Right forelimb (tissue), 1 donor: ENCODE data around the gene SETD5.

Experiments
- DNase-seq: peaks from one replicate; pipeline ENCODE4 v3.0.0-alpha.2; 2018

Gene SETD5

DNA sequence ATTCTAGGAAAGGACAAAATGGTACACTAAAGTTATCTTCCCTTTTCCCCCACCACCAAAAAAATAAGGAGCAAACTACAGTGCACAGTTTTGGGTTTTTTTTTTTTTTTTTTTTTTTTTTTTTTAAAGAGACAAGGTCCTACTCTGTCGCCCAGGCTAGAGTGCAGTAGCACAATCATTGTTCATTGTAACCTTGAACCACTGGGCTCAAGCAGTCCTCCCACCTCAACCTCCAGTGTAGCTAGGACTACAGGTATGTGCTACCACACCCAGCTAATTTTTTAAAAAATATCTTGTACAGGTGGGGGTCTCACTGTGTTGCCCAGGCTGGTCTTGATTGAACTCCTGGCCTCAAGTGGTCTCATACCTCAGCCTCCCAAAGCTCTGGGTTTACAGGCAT lies 14.9 kb downstream of the SETD5 start:
- DNase-seq: no peak

DNA sequence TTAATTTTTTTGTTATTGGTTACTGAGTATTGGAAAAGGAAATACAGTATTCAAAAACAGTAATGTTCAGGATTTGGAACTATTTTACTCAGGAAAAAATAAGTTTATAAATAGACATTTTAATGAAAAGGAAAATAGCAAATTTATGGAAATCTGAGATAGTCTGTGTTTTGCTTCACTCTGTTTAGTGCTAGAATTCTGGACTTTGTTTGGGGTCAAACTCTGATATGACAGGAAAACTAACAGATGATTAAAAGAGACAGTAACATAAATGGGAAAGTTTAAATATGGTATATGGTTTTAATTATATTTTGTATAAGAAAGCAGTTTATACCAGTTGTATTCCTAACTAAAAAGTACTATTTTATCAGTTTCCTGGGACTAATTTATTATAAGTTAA lies 17.4 kb downstream of the SETD5 start:
- DNase-seq: no peak

DNA sequence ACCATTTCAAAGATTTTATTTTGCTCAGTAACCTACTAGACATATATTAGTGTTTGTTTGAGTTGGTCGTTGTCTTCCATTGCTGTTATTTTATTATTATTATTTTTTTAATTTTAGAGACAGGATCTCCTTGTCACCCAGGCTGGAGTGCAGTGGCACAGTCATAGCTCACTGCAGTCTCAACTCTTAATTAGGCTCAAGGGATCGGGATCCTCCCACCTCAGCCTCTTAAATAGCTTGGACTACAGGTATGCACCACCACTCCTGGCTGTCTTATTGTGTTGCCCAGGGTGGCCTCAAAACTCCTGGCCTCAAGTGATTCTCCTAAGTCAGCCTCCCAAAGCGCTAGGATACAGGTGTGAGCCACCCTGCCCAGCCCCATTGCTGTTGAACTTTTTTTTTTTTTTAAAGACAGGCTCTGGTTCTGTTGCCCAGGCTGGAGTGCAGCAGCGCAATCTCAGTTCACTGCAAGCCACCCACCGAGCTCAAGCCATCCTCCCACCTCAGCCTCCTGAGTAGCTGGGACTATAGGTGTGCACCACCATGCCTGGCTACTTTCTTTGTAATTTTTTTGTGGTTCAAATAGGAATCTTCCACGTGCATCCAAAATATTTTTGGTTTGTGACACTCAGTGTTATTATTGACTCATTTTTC lies 18.2 kb downstream of the SETD5 start:
- DNase-seq: no peak

DNA sequence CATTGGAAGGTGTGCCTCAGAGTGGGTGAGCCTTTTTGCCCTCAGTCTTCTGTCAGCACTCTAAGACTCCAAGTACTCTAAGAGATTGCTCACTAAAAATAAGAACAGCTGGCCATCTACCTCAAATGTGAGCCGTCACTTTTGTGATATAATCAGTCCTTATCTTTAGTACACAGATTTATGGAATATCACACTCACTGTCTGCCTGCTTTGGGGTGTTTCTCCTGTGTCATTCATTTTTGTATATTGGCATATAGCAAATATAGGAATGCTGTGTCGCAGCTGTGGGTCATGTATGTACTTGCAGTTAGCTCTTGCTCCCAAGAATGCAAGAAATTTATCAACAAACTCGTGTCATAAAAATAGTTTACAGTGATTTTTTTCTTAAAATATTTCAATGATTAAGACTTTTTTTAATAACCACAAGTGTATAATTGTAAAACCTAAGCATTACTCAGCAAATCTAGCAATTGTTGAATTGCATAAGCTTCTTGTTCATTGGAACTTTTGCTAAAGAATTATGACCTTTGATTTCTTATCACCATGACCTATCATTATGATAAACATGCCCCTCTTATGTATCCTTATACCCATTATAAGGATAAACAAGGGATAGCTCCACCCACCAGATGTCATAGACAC lies 18.8 kb downstream of the SETD5 start:
- DNase-seq: no peak

DNA sequence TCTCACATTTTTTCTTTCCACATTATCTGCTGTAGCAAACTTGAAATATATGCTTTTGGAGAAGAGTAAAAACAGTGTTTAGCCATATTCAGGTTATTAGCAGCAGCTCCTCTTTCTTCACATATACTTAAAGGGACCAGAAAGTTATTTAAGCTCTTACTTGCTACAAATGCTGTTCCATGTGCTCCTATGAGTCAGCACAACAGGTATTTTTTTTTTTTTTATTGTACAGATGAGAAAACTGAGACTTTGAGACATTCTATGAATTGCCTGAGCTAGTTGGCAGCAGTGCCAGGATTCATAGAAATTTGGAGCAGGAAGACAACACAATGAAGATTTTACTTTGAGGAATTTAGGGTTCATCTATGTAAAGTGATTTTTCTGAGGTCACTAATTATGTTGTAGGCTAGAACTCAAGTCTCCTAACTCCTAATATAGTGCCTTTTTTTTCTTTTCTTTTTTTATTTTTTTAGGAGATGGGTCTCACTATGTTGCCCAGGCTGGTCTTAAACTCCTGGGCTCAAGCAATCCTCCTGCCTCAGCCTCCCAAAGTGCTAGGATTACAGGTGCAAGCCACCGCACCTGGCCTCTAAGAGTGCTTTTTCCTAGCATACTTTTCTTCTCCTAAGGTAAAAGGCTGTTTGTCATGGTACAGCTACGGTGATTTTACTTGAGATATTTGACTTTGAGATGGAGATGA lies 23.6 kb downstream of the SETD5 start:
- no peak for DNase-seq

DNA sequence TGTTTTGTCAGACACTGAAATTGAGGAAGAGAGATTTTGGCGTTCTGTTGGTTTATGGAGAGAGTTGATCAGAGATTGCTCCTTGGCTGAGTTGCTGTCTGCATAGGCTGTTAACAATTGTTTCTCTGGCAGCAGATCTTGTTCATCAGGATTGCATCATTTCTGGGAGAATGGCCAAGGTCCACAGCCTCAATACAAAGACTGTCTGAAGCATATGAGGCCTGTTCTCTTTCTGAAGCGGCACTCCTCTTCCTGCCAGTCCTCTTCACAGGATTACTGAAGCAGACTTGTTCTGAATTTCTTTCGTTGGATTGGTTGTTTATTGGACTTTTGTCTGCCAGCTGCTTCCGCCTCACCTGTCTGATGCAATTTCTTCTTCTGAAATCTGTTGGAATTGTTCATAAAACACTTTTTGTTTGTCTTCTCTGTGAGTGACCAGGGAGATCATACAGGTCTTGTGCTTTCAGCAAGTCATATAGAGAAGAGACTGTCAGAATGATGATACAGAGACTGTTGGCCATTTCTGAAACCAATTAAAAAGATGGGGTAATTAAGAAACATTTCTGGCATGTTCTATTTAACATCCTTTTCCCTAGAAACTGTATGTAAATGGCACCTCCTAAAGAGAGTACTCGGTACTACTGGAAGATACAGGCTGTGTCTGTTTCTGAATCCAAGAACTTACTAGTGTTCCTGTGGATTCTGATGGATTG lies 25.5 kb downstream of the SETD5 start:
- DNase-seq: peak; percentile 88

DNA sequence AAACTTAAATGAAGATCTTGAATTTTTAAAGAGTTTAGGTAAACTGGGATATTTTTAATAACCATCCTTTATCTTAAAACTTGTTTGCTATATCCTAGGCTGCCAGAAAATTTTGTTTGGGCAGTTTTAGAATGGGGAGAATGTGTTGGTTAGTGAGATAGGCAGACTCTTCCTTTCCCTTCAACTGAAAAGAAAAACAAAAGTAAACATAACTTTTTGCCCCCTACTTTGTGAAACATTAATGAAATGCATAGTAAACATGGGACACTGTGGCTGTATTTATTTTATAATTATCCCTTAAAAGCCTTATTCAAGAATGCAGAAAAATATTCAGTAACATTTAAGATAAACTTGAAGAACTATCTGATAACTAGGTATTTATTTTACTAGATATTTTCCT lies 31.0 kb downstream of the SETD5 start:
- no peak for DNase-seq

DNA sequence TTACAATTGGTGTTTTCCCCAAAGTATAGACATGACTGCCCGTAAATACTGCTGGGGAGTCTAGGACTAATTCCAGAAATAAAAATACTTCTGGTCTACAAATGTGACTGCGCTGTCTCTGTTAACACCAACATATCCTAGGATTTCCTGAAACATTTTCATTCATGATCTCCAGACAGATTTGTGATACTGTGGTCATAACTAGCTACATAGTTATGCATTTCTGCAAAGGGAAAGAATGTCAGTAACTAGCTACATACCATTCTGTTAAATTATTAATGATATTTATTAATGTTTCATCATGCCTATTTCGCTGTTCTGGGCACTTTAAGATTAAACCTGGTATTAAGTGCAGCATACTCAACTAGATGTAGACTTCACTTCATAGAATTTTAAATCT lies 33.3 kb downstream of the SETD5 start:
- DNase-seq: no peak

DNA sequence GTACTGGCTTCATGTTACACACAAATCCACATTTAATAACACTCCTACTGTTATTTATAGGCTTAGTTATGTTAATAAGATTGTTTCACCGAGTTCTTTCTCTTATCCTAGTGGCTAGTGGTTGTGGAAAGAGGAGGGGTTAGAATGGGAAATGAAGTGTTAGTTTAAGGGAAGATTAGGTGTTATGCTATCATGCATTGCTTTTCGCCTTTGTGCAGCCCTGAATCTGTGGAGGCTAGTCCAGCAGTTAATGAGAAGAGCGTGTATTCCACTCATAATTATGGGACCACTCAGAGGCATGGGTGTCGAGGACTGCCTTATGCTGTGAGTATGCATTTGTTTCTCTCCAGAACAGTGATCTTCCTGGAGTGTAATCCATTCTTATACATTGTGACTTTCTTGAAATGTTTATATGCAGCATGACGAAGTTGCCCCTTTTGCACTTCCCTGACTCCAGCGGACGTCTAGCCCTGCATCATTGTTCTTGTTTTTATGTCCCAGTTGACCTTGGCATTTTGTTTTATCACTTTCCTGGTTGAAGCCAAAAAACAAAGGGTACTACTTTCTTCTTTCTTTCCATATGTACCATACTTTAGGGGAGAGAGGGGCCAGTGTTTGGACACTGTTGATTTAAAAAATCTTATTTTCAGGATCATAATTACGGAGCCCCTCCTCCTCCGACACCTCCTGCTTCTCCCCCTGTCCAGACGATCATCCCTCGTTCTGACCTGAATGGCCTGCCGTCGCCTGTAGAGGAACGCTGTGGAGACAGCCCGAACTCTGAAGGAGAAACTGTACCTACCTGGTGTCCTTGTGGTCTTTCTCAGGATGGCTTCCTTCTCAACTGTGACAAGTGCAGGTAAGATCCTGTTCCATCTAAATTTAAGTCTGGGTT lies 36.5 kb downstream of the SETD5 start:
- no peak for DNase-seq

DNA sequence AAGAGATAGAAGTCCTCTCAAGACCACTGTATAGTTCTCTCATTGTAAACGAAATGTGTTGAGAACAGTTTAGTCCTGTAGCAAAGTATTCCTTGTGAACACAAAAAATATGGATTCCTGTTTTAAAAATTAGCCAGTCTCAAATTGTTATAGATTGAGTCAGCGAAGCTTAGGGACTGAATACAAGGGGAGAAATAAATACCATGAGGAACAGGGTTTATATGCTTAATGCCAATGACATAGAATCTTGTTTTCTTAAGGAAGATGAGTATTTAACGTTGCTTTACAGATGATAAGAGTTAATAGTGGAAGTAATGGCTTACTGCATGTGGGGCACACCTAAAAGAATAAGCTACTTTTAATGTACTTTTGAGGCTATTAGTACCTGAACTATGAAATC lies 37.9 kb downstream of the SETD5 start:
- no peak for DNase-seq

DNA sequence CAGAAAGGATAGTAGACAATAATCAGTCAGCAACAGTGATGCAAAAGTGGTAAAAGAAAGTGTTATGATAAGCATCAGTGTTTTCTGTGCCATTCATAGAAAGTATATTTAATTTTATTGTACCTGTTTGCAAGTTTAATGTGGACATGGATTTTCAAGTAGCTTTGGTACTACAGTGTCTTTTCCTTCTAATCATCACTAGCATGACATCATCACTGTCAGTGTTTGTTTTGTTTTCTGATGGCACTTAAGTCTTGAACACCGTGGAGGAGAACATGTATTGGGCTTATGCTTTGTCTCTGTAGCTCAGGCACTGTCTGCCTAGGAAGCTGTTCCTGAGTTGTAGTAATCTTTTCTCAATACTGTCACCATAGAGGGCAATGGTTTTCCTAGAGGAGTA lies 41.9 kb downstream of the SETD5 start:
- no peak for DNase-seq

DNA sequence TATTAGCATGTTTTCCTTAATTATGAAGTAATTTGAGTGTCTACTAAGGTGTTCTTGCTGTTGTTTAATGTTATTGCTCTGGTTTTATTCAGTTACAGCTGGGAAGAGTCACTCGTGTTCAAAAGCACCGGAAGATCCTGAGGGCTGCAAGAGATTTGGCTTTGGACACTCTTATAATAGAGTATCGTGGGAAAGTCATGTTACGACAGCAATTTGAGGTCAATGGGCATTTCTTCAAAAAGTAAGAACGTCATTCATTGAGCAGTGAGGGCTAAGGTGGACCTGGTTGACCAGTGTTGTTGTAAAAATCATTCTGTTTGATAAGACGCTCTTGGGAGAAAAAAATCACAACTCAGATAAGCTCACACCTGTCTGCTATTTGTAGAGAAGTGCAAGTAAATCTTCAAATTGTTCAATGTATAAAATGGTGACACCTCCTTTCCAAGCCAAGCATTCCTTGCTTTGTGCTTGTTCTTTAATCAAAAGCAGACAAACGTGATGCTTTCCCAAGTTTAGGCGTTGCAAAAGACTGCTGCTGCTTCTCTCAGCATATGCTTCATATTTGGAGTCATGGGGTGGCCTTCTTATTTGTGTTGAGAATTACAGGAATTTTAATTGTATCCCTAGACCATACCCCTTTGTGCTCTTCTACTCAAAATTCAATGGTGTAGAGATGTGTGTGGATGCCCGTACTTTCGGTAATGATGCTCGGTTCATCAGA lies 44.2 kb downstream of the SETD5 start:
- DNase-seq: no peak

DNA sequence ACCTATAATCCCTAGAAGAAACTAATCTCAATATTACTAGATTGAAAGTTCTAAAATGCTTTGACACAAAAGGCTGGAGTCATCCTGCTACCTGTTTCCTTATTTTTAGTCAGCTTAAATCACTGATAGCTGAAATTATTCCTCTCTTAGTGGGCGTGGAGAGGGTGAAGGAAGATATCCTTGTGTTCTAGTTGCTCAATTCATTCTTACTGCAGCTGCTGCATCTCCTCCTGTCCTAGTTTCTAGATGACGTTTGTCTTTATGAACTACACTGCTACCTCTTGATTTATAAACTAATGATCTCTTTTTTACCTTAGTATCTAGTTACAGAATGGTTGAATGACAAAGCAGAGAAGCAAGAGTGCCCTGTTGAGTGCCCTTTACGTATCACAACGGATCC lies 50.7 kb downstream of the SETD5 start:
- DNase-seq: no peak

DNA sequence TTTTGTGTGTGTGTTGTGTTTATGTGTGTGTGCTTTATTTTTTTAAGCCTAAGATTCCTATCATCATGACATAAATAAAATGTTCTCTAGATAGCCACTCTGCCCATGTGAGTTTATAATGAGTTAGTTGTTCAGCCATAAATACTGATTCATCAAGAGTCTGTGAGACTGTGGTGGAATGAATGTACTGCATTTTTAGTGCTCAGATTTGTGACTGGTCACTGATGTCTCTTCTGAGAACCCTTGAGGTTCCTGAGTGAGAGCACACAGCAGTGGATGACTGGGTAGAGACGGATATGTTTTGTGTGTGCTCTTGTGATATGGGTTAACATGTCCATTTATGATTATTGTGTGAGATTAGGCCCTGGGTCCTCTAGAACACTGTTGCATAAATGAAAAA lies 51.2 kb downstream of the SETD5 start:
- no peak for DNase-seq

DNA sequence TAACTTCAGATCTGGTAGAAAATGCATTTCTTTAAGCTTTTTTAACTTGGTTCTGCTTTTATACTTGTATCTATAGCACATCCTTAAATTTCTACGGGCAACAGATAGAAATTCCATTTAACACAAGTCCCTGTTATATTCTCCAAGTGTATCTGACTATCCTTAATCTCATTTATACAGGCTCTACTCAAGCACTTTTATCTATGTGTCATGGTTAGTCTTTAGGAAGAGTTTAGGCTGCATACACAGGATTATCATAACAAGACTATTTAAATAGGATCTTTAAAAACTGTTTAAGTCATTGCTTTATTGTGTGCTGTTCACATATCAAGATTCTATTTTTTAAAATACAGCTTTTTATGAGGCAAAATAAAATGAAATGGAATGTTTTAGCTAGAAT lies 52.7 kb downstream of the SETD5 start:
- no peak for DNase-seq

DNA sequence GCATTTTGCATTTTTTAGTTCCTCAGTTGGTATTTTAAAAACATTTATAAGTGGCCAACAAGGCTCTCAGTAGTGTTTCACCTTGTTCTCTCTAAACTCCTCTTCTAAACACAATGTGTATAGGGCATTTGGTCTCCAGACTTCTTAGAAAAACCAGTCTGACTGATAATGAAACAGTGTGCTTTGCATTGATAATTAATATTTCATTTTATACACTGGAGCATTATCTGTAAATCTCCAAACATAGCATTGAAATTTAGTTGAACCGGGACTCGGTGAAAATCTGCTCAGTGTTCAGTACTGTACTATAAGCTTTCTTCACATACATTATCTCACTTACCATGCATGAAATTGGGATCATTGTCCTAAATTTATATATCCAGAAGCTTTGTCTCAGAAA lies 53.6 kb downstream of the SETD5 start:
- no peak for DNase-seq

DNA sequence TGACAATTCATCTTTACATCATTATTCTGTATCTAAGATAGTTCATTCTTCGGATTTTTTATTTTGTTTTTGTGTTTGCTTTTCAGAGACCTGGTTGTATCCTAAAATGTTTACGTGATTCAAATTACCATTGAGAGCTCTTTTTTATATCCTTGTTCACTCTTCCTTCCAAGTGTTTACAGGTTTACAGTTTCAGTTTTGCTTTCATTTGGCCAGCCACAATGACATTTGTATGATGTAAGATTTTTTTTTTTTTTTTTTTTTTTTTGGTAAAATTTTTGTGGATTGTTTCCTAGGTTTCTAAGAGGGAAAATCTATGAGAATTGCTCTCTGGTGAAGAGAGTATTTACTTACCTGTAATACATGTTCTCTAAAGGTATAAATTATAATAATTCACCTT lies 55.0 kb downstream of the SETD5 start:
- no peak for DNase-seq

DNA sequence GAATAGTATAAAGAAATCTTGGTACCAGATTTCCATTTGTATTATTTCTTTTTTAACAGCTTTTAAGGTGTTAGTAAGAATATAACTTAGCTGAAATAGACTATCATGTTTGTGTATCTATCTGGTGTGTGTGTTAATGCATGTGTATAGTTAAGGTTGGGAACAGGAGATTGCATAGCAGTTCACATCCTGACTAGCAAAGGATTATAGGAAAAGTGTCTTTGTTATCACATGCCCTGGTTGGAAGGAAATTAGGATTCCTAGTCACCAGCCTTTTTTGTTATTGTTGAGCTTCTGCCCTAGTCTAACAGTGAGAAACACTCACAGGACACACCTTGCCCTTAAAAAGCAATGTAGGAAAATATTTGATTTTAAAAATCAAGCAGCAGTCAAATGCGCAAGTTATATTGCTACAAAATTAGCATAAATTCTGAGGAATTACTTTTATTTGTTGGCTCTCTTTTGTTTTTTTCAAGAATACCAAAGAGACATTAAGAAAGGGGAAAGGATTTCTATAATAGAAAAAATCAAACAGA lies 58.2 kb downstream of the SETD5 start:
- no peak for DNase-seq

DNA sequence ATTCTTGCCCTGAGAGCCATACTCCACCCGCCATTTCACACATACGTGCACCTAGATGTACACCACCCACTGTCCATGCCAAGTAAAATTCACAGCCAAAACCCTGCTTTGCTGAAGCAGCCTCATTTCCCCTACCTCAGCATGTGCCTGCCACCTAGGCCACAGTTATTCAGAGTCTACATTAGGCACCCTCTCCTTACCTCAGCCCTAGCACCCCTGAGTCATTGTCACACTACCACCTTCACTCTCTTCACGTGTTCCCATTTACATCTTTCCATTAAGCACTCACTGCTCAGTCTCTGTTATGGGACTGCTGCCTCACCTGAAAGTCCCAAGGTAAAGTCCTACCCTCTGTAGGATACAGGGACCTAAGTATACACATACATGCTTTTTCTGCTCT lies 70.0 kb downstream of the SETD5 start:
- DNase-seq: no peak

DNA sequence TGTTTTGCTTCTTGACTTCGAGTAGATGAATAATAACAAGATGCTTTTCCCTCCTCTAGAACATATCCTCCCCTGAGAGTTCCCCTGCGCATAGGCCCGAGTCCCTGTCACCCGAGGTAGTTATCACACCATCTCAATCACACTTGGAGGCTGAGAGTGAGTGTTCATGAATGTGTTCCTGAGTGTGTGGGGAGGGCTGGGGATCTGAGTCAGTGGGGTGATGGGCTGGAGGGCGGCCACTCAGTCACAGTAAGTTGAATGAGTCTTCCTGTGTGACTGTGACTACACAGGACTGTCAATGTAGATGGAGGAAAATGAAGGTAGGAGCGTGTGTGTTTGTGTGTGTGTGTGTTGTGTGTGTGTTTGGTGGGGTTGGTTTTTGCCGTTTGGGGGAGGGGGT lies 71.0 kb downstream of the SETD5 start:
- no peak for DNase-seq

DNA sequence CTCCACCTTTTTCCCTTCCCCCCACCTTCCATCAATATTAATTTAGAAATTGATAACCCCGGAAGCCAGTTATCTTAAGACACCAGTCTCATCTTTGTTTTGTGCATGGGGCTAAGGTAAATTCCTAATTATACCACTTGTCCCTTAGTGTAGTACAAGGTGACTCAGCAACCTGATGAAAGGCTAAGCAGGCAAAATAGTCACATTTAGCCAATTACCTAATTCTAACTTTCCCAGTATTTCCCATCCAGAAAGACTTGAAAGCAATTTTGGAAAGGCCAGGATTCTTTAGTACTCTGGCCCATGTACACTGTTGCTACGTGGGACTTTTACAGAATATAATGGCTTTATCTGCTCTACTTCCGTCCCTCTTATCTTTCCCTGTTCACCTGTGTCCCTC lies 72.6 kb downstream of the SETD5 start:
- no peak for DNase-seq
